IPS DF 19.7 (cell line): ENCODE results near the gene DYDC2.
"Not testable (repeated sequence)": the region's sequence is repeated elsewhere in the genome, so short reads cannot be mapped to it uniquely, and the experiment has no call there.

Source experiments
- DNase-seq: peaks from one replicate; pipeline ENCODE4 v3.0.0-alpha.2; 2013; ENCODE audit warnings: low read depth, low spot score

DYDC2 gene, protein sequence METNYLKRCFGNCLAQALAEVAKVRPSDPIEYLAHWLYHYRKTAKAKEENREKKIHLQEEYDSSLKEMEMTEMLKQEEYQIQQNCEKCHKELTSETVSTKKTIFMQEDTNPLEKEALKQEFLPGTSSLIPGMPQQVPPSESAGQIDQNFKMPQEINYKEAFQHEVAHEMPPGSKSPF

GRCh38 chr10:80356563-80356988, at the start of gene DYDC2, which contains the start of gene DYDC1:
Gene DYDC2 (plus strand): TSS chr10:80356781. CDS start chr10:80362444, 5,663 bp downstream.
Gene DYDC1 (minus strand): TSS chr10:80356755. CDS start chr10:80352601, 4,154 bp downstream.
- DNase-seq = peak; percentile 64

DNA sequence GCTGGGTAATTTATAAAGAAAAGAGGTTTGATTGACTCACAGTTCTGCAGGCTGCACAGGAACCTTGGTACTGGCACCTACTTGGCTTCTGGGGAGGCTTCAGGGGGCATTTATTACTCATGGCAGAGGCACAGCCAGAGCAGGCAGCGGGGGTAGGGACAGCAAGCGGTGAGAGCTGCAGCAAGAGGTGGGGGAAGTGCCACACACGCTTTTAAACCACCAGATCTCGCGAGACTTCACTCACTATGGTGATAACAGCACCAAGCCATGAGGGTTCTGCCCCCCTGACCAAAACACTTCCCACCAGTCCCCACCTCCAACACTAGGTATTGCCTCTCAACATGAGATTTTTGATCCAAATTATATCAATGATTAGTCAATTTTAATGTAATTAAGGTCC, 43.1 kb upstream of the DYDC2 start:
- DNase-seq = no peak

- no peak for DNase-seq
Measured at GRCh38 chr10:80315391-80315790, 41.2 kb upstream of the DYDC2 start.

DNA sequence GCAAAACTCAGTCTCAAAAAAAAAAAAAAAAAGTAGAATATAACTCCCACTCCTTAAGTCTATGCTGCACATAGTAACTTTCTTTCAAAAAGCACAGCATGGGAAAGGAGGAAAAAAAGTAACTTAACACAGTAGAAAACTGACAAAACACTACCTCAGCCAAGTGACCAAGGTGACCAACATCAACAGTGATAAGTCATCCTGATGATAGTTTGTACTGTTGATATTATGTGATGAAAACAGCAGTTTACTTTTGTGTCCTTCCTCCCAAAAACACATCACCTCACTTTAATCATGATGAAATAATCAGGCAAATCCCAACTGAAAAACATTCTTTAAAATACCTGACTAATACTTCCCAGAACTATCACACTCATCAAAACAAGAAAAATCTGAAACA, 37.8 kb upstream of the DYDC2 start:
- no peak for DNase-seq

DNA sequence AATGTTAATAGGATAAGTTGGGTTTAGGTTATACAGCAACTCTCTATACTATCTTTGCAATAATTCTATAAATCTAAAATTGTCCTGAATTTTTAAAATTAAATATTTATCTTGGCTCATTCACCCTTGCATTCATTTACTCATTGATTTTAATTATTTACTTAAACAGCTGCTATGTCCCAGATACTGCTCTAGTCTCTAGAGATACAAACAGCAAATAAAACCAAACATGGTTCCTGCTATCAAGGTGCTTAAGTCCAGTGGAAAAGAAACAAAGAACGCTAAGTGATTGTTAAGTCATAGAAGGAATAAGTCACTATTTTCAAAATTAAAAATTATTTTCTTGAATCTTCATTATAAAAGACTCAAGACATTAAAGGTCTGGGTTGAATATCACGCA, 37.3 kb upstream of the DYDC2 start:
- DNase-seq = no peak

DNA sequence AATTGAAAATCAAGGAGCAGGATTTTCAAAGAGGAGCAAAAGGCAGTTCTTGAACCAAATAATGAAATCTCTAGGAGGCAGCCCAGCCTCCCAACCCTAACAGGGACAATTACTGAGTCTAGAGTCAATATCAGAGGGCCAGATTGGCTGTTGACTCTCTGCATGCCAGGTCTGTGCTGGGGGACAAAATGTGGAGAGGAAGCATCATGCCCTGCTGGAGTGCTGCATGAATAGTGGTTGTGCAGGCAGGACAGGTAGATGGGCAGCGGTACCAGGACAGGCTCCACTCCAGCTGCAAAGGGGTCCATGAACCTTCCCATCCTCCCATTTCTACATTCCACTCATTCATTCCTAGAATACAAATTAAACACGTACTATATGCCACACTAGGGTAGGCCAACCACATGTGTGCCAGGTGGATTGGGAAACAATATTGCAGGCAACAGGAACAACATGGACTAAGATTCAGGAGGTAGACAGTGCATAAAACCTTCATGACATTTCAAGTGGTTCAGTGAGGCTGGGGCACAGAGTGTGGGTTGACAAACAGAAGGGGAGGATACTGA, 36.8 kb upstream of the DYDC2 start:
- DNase-seq = no peak

- DNase-seq = no peak
Measured at GRCh38 chr10:80320377-80320776, 36.2 kb upstream of the DYDC2 start.

GRCh38 chr10:80321183-80321582, 35.4 kb upstream of the DYDC2 start:
- no peak for DNase-seq

DNA sequence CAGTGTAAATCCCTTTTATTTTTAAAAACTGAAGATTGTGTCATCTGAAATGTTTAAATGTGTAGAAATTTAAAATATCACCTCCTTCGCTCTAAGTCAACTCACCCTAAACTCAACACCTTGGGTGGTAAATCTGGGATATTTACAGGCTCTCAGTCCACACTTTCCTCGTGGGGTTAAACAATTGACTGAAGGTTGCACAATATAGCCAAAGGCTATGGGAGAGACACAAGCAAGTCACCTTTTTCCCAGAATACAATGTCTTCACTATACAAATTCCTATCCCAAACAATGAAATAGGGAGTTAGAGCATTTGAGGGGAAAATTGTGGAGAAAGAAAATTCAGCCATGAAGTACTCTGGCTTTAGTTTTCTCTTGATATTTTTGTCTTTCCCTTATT, 34.4 kb upstream of the DYDC2 start:
- DNase-seq = no peak

- no peak for DNase-seq
Measured at GRCh38 chr10:80322711-80323110, 33.9 kb upstream of the DYDC2 start.

GRCh38 chr10:80323311-80323710, 33.3 kb upstream of the DYDC2 start:
- no peak for DNase-seq

DNA sequence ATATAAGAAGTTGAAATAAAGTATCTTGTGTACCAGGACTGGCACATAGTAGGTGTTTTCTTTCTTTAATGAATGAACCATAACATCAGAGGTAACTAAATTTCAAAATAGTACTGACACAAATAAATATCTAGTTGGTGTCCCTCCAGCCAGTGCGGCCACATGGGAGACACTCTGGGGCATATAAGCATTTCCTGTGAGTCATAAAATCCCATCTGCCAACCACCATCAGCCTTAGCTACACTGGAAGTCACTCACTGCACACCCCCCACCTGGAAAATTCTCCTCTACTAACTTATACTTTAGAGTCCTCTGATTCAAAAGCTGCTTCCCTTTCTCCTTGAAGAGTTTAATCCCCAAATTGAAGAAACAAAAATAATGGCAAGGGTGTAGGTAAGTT, 32.5 kb upstream of the DYDC2 start:
- no peak for DNase-seq

DNA sequence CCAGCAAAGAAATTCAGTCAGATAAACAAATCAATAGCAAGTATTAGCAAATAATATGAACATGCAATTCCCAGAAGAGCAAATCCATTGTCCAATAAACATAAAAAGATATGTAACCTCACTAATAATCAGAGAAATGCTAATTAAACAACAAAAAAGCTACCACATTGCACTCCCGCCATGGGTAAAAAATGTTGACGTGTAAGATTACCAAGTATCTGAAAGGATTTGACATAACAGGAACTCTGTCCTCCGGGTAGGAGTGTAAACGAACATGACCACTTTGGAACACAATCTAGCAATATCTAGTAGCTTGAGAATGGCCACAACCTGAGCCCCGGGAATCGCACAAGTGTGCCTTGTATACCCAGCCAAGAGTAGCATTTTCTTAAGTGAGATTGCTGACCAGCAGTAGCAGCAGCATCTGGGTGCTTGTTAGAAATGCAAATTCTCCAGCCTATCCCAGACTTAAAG, 31.7 kb upstream of the DYDC2 start:
- DNase-seq = no peak

GRCh38 chr10:80333983-80334382, 22.6 kb upstream of the DYDC2 start:
- no peak for DNase-seq

DNA sequence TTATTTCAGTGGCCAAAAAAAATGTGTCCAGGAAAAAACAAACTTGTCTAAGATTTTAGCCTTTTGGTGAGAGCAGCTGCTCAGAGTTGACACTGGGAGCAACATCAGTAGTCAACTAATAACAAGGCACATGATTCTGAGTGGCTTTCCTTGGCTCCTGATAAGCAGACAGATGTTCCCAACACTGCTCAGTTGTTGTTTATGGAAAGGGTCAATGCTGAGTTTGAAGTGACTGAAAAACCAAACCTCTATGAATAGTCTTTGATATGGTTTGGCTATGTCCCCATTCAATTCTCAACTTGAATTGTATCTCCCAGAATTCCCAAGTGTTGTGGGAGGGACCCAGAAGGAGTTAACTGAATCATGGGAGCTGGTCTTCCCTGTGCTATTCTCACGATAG, 12.3 kb upstream of the DYDC2 start:
- DNase-seq = no peak

GRCh38 chr10:80344912-80345311, 11.7 kb upstream of the DYDC2 start:
- no peak for DNase-seq

DNA sequence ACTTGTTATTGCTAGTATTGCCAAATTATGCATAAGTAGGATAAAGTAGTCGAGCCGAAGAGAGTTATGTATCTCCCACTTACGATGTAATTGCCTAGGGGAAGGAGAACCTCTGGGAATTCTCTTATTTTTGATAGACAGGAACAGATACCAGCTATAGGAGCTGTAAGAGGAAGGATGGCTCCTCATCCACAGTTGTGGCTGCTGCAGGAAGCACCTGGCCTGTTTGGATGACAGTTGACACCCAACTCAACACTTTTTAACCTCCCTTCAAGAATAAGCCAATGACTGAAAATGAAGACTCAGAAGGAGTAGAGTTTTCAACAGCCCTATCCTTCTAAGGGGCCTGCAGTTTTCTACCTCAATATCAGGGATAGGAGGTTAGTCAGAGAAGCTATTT, 6.3 kb upstream of the DYDC2 start:
- no peak for DNase-seq

DNA sequence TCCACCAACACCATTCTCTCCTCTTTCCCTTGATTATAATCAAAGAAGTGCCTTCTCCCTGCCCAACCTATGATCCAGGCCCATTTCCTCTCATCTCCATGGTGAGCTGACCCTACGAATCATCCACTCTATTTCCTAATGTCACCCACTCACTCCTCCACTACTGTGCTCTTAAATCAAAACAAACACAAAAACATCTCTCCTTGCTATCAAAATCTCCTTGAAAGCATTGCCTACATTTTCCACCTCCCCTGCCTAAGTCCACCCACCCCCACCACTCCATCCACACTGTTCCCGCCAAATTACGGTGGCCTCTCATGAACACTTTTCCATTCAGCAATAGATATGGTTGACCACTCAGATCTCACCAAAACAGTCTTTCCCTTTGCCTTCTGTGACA, 5.4 kb upstream of the DYDC2 start:
- no peak for DNase-seq

DNA sequence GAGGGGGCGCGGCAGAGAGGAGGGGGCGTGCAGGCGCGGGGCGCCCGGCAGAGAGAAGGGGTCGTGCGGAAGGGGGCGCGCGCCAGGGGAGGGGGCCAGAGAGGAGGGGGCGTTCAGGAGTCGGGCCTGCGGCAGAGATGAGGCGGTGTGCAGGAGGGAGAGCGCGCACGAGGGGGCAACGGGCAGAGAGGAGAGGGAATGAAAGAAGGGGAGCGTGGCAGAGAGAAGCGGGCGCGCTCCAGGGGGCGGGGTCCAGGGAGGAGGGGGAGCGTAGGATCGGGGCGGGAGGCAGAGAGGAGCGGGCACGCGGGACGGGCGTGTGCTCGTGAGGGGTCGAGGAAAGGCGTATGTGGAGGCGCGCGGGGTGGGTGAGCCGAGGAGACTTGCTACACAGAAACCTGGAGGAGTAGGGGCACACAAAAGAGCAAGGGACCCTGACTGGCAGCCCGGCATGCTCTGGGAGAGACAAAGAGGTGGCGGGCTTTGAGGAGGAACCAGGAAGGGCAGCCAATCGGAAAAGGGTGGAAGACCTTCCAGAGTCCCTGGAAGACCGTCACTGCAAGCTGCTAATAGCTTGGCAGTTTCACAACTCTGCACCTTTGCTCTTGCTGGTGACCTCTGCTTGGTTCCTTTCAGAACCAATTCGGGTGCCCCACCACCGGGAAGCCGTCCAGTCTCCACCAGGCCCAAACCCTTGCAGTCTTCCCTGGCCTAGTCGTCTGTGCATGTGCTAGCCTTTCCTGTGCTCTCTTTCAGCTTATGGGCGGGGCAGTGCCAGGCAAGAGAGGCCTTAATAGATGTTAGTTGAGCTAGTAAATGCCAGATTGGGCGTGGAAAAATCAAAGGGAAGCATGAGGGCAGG, 639 bp downstream of the DYDC2 start:
- DNase-seq = no peak

- no peak for DNase-seq
Measured at GRCh38 chr10:80357851-80358125, 1.2 kb downstream of the DYDC2 start.

GRCh38 chr10:80358925-80359324, 2.3 kb downstream of the DYDC2 start:
- DNase-seq = not testable (repeated sequence)

GRCh38 chr10:80359644-80360043, 3.1 kb downstream of the DYDC2 start:
- DNase-seq = no peak

DNA sequence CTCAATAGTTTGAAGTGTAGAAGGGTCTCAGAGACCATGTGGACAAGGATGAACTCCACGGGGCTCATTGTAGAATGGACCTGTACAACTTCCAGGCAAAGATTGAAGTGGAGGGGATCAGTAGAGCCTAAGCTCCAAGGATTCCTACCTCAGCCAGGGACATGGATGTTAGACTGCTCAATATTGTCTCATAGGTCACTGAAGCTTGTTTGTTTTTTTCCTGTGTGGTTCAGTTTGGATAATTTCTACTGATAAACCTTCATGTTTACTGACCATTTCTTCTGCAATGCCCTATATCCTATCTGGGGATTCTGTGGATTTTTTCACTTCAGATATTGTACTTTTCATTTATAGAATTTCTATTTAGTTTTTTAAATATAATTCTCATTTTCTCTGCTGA, 8.9 kb downstream of the DYDC2 start:
- DNase-seq = no peak
